HG02588 (cell line): ENCODE results near the gene TMUB1.

Experiments used
- ATAC-seq: cut with Tn5 transposase; IDR thresholded peaks from one replicate; pipeline ENCODE4 v1.9.1; 2021; ENCODE audit warnings: mild to moderate bottlenecking, moderate library complexity; ENCODE audit not compliant: unreplicated experiment

TMUB1 gene

GRCh38 chr7:151035026-151035717 lies 48.1 kb downstream of the TMUB1 start:
- no peak for ATAC-seq

- ATAC-seq: no peak
Observed at GRCh38 chr7:151034312-151035025, 48.8 kb downstream of the TMUB1 start.

- ATAC-seq: no peak
Observed at GRCh38 chr7:151033864-151034249, 49.4 kb downstream of the TMUB1 start.

- no peak for ATAC-seq
Observed at GRCh38 chr7:151032936-151033863, 50.1 kb downstream of the TMUB1 start.
